ENCODE data around the gene SPOCK1.

The SPOCK1 gene

DNA sequence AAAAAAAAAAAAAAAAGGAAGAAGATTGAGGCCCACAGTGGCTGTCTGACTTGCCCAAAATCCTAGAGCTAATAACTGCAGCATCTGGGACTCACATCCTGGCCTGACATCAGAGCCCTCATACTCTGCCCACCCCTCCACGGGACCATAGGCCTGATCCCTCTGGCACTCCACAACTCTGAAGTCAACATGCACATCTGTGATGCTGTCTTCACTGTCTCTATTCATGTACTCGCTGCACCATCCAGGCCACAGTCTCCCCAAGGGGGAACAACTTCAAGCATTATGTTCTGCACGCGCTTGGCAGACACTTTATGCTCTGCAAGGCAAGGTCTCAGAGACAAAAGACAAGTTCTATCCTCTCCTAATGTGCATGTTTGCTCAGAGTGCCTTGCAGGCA is 158.2 kb downstream of the SPOCK1 start:
- Mint-ChIP-seq H3K4me1 (no peaks in the 10 kb centered on the region), H3K4me3 (no peak overlapping the region), H3K27ac (no peak overlapping the region), H3K9me3 (no peaks in the 10 kb centered on the region), H3K36me3 (no peaks in the 10 kb centered on the region), H3K27me3 (peaks cover 3% of the 10 kb centered on the region)
- no peak for DNase-seq
- CTCF ChIA-PET = no interaction called here

DNA sequence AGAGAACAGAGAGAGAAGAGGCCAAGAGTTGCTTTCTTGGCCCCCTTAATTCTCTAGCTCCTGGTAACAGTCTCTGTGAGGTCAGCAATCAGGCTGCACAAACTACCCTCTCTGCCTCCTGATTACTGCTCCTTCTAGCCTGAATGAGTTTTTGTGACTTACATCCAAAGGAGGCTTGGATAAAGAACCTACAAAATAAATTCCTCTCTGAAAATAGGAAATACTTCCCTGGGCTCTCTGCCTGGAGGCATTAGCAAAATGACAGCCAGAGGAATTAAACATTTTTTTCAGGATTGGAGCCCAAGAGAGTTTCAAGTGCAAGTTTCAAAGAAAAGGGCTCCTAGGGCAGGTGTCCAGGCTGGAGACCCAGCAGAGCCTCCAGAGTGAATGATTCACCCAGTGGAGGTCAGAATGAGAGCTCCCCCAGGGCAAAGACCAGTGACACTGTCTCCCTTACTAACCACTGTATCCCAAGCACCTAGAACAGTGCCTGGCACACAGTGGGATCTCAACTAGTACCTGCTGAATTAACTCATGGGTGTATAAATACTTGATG is 162.5 kb downstream of the SPOCK1 start:
- H3K36me3 Mint-ChIP-seq = no peaks in the 10 kb centered on the region
- H3K4me1 Mint-ChIP-seq = no peaks in the 10 kb centered on the region
- DNase-seq = no peak
- no peak overlapping the region for H3K27ac Mint-ChIP-seq
- CTCF ChIA-PET = no interaction called here
- no peaks in the 10 kb centered on the region for H3K27me3 Mint-ChIP-seq
- no peaks in the 10 kb centered on the region for H3K9me3 Mint-ChIP-seq
- H3K4me3 Mint-ChIP-seq = no peak overlapping the region

DNA sequence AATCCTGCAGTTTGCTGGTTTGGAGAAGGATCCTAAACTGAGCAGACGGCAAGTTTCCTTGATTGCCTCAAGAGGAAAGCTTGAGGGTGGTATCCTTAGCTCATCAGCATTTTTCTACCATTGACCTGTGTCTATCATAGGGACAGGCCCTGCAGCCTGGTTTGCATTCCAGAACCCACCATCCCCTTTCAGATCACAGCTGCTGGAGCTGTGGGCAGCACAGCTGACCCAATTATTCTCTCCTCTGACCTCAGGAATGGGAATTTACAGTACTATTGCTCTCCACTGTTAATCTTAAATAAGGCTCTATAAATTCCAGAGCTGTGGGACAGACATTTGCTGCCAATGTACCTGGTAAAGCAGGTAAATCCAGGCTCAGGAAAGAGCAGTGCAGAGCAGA is 163.0 kb downstream of the SPOCK1 start:
- Mint-ChIP-seq H3K4me3 (no peak overlapping the region), H3K27me3 (no peaks in the 10 kb centered on the region), H3K36me3 (no peaks in the 10 kb centered on the region), H3K27ac (no peak overlapping the region), H3K4me1 (no peaks in the 10 kb centered on the region), H3K9me3 (no peaks in the 10 kb centered on the region)
- CTCF ChIA-PET = no interaction called here
- no peak for DNase-seq

DNA sequence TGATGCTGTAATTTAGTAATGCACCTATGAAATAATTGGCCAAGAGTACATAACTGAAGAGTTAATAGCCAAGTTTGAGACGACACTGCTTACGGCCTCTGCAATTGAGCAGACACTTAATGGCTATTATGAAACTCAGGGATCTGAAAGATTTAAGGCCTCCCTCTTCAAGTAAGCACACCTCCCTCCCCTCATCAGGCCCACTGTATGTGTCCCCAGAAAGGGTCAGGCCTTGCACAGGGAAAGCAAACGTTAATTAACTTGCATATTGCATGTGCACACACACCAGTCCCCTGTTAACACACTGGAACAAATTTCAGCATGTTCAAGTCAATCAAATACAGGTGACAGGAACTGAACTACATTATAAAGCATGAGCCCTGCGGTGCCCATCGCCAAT is 163.6 kb downstream of the SPOCK1 start:
- Mint-ChIP-seq H3K4me1 (no peaks in the 10 kb centered on the region), H3K4me3 (no peak overlapping the region), H3K27ac (no peak overlapping the region), H3K27me3 (no peaks in the 10 kb centered on the region), H3K9me3 (no peaks in the 10 kb centered on the region), H3K36me3 (no peaks in the 10 kb centered on the region)
- CTCF ChIA-PET = no interaction called here
- no peak for DNase-seq

DNA sequence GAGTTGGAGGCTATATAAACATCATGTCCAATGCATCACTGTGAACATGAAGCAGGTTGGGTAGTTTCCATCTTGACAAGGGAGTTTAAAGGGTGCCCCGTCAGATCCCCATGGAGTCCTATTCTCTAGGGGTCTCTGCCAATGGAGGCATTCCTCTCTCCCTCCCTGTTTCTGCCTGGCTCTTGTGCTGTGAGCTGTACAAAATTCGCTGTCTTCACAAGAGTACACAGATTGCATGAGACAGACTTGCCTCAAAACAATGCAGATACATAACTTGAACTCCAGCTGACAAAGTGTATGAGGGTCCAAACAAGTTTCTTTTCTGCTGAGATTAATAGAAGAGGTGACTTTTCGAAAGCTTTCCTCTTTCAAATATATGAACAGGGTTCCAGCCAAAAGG is 165.2 kb downstream of the SPOCK1 start:
- Mint-ChIP-seq H3K4me1 (no peaks in the 10 kb centered on the region), H3K4me3 (no peak overlapping the region), H3K27me3 (no peaks in the 10 kb centered on the region), H3K36me3 (no peaks in the 10 kb centered on the region), H3K27ac (no peak overlapping the region), H3K9me3 (no peaks in the 10 kb centered on the region)
- CTCF ChIA-PET = no interaction called here
- DNase-seq = no peak

DNA sequence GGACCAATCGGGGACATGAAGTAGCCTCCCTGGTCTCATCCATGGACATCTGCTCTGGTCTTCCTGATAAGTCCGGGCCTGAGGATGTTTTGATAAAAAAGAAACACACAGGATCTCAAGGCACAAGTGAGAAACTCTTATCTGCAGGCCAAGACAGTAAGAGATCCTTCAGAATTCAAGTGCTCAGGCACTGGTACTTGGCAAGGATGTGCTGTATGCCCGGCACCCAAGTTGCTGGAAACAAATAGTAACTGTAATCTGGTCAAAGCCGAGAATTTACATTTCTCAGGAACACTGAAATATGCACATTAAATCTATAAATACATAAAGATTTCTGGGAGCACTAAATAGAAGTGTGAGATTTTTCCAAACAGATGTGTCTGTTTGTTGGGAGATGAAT is 165.7 kb downstream of the SPOCK1 start:
- H3K27ac Mint-ChIP-seq = no peak overlapping the region
- DNase-seq = no peak
- no peak overlapping the region for H3K4me3 Mint-ChIP-seq
- no peaks in the 10 kb centered on the region for H3K9me3 Mint-ChIP-seq
- no peaks in the 10 kb centered on the region for H3K36me3 Mint-ChIP-seq
- no peaks in the 10 kb centered on the region for H3K4me1 Mint-ChIP-seq
- no peaks in the 10 kb centered on the region for H3K27me3 Mint-ChIP-seq
- CTCF ChIA-PET = no interaction called here

DNA sequence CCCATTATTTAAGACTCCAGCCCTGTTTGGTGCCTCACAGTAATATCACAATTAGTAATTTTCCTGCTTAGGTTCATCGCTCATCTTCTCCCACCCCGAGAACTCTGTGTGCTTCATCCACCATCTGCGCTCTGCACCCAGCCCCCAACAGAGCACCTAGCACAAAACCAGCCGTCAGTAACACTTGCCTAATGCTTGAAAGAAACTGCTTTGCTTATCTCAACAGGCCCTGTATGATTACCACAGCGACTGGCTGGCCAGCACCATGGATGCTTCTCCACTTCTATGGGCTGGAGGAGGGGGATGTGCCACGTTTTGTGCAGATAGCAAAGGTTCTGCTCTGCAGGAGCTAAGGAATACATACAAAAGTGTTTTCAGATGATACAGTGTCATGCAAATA is 166.8 kb downstream of the SPOCK1 start:
- no peak overlapping the region for H3K27ac Mint-ChIP-seq
- H3K4me3 Mint-ChIP-seq = no peak overlapping the region
- H3K9me3 Mint-ChIP-seq = no peaks in the 10 kb centered on the region
- no peaks in the 10 kb centered on the region for H3K27me3 Mint-ChIP-seq
- H3K4me1 Mint-ChIP-seq = no peaks in the 10 kb centered on the region
- CTCF ChIA-PET = no interaction called here
- no peak for DNase-seq
- H3K36me3 Mint-ChIP-seq = no peaks in the 10 kb centered on the region

DNA sequence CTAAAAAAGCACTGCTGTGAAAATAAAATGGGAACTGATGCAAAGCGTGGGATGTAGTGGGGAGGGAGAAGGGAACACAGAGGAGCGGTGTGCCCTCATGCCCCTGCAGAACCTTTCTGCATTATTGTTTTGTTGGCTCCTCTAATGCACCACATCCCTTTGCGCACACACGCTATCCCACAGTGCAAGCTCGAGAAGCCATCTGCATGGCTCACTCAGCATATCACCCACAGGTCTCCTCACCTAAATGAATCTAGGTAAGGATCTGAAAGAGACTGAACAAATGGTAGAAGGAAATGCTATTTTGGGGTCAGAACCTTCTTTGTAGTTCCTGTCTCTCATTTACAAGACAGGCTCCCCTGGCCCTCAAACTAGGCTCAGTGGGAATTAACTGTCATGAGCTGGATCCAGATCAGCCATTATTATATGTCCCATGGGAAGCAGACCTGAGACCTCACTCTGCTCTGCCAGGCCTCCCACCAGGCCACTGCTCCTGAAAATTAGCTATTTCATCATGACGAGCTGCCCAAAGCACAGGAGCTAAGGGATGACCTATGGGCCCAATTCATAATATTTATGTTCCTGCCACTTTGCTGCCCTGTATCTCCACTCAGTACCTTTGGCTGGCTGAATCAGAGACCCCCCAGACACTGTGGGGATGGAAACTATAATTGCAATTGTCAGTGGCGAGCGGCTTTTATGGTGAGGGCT is 169.4 kb downstream of the SPOCK1 start:
- no peak overlapping the region for H3K4me3 Mint-ChIP-seq
- CTCF ChIA-PET = interaction anchor here (1.6 kb wide), 1 partner anchor 9 kb away, joined by 4 read pairs; no protein-coding TSS in a partner anchor

DNA sequence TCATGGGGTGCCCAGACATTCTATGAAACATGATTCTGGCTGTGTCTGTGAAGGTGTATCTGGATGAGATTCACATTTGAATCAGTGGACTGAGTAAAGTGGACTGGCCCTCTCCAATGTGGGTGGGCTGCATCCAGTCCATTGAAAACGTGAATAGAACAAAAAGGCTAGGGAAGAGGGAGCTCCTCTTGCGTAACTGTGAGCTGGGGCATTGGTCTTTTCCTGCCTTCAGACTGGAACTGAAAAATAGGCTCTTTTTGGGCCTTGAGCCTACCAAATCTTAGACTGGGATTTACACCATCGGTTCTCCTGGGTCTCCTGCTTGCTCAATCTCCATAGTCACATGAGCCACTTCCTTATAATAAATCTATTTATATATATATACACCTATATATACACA is 170.1 kb downstream of the SPOCK1 start:
- H3K27ac Mint-ChIP-seq = no peak overlapping the region
- H3K36me3 Mint-ChIP-seq = no peaks in the 10 kb centered on the region
- no peak for DNase-seq
- no peaks in the 10 kb centered on the region for H3K4me1 Mint-ChIP-seq
- no peak overlapping the region for H3K4me3 Mint-ChIP-seq
- no peaks in the 10 kb centered on the region for H3K9me3 Mint-ChIP-seq
- peaks cover 4% of the 10 kb centered on the region for H3K27me3 Mint-ChIP-seq
- CTCF ChIA-PET = no interaction called here

More for the DNA sequence above, 169.4 kb downstream of the SPOCK1 start:
- Mint-ChIP-seq H3K36me3 (no peaks in the 10 kb centered on the region), H3K27ac (no peak overlapping the region), H3K27me3 (no peaks in the 10 kb centered on the region), H3K9me3 (no peaks in the 10 kb centered on the region), H3K4me1 (no peaks in the 10 kb centered on the region)
- no peak for DNase-seq

DNA sequence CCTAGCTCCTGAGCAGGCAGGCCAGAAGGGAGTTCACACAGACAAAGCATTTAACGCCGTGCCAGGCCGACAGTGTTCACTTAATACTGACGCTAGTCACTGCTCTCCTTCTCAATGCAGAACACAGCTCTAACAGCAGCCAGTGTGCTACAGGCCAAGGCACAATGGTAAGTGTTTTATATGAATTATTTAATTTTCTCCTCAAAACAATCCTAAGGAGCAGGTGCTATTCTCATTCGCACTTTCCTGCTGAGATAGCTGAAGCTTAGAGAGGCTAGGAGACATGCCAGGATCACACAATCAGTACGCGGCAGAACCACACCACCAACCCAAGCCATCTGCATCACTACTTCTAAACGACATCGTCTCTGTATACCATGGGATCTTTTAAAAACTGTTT is 170.7 kb downstream of the SPOCK1 start:
- Mint-ChIP-seq H3K36me3 (no peaks in the 10 kb centered on the region), H3K27ac (no peak overlapping the region), H3K9me3 (no peaks in the 10 kb centered on the region), H3K4me1 (no peaks in the 10 kb centered on the region), H3K27me3 (peaks cover 4% of the 10 kb centered on the region), H3K4me3 (no peak overlapping the region)
- DNase-seq = no peak
- CTCF ChIA-PET = no interaction called here

DNA sequence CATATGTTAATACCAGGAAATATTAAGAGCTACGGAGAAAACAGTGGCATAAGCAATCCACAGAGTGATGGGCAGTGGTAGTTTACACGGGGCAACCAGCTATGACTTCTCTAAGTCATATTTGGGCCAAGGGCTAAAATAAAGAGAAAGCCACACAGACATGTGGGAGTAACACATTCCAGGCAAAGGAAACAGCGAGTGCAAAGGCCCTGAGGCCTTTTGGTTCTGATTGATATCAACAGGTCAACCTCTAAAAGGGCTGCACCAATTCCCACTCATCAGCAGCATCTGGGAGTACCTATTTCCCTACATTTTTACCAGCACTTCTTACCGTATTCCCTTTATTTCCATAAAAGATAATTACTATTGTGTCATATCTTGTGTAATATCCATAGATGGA is 173.4 kb downstream of the SPOCK1 start:
- H3K36me3 Mint-ChIP-seq = no peaks in the 10 kb centered on the region
- H3K9me3 Mint-ChIP-seq = no peaks in the 10 kb centered on the region
- H3K4me1 Mint-ChIP-seq = no peaks in the 10 kb centered on the region
- CTCF ChIA-PET = no interaction called here
- H3K27me3 Mint-ChIP-seq = peaks cover 4% of the 10 kb centered on the region
- no peak overlapping the region for H3K27ac Mint-ChIP-seq
- no peak overlapping the region for H3K4me3 Mint-ChIP-seq
- no peak for DNase-seq

DNA sequence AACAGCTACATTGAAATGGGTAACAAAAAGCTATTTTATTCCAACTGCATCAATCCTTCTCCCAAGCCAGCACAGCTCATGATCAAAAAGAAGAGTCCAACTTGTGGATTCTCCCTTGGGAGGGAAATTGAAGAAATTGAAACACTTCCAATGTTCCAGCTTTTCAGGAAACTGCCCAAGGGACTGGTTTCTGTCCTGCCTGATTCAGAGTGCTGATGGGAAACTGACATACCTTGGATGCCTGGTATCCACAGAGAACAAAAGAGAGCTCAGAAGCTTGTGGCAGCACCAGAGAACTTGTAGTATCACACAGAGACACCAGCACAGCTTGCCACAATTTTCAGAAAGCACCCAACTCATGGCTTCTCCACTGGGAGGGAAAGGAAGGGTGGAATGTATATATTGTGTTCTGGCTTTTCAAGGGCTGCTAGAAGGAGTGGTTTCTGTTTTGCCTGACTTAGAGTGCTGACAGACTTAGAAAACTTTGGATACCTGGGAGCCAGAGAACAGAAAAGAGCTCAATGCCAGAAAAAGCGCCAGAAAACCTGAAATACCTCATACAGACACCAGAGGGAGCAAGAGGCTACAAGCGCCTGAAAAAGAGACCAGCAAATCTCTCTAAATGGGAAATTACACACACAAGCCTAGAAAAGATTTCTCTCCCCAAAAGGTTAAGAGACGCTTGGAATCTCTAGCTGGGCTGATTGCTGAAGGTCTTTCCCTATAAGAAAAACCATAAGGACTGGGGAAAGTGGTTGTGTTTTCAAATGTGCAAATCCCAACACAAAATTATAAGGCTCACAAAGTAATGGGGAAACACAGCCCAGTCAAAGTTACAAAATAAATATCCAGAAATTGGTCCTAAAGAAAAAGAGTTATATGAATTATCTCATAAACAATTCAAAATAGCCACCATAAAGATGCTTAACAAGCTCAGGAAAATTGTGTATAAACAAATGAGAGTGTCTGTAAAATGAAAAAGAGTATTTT is 178.8 kb downstream of the SPOCK1 start:
- H3K27me3 Mint-ChIP-seq = peaks cover 9% of the 10 kb centered on the region
- DNase-seq = peak; percentile 29
- H3K4me3 Mint-ChIP-seq = no peak overlapping the region
- no peaks in the 10 kb centered on the region for H3K9me3 Mint-ChIP-seq
- CTCF ChIA-PET = interaction anchor here (0.7 to 2.3 kb wide), 15 partner anchors 10 to 181 kb away, joined by 3 to 17 read pairs (median 5); partner anchors contain the start of gene SPOCK1
- H3K36me3 Mint-ChIP-seq = no peaks in the 10 kb centered on the region
- no peaks in the 10 kb centered on the region for H3K4me1 Mint-ChIP-seq
- H3K27ac Mint-ChIP-seq = no peak overlapping the region

DNA sequence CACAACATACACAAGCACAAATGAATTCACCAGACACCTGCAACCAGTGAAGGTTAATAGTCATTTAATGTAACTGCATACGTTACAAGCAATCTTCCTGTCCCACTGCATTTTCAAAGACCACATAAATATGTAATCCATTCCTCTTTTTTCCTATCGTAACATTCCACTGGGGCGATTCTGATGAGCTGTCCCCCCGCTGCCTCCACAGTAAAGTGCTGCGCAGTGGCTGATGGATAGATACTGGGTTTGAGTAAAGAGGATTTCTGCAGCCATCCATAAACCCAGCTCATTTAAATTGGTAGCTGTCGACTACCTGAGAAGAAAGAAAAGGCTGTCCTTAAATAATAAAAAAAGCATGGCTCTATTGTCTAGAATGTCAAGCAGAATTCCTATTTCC is 181.1 kb downstream of the SPOCK1 start:
- H3K27ac Mint-ChIP-seq = no peak overlapping the region
- H3K36me3 Mint-ChIP-seq = no peaks in the 10 kb centered on the region
- H3K27me3 Mint-ChIP-seq = peaks cover 14% of the 10 kb centered on the region
- CTCF ChIA-PET = no interaction called here
- H3K9me3 Mint-ChIP-seq = no peaks in the 10 kb centered on the region
- H3K4me3 Mint-ChIP-seq = no peak overlapping the region
- DNase-seq = no peak
- no peaks in the 10 kb centered on the region for H3K4me1 Mint-ChIP-seq

DNA sequence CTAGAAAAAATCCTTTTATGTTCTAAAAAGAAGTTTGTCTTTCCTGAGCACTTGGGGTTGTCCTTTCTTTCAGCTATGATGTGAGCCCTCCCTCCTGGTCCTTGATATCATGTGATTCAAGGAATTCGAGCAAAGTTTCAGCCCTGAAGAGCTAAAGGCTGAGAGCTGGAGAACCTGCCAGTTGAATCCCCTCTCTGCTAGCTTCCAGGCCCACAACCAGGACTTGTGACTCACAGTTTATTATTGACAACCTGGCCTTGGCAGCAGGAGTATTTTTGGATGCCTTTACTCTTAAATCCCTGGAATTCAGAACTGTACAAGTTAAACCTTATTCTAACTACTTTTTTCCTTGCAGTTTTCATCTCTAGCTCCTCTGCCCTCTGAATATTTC is 182.8 kb downstream of the SPOCK1 start:
- H3K27me3 Mint-ChIP-seq = peaks cover 17% of the 10 kb centered on the region
- CTCF ChIA-PET = no interaction called here
- DNase-seq = no peak

More for the DNA sequence above, 182.8 kb downstream of the SPOCK1 start:
- Mint-ChIP-seq H3K4me3 (no peak overlapping the region), H3K27ac (no peak overlapping the region), H3K9me3 (no peaks in the 10 kb centered on the region), H3K4me1 (no peaks in the 10 kb centered on the region), H3K36me3 (no peaks in the 10 kb centered on the region)

Measured in activated naive CD4-positive, alpha-beta T cell treated with anti-CD3 and anti-CD28 coated beads, Interleukin-2, amount 10 ng/mL, durations not matched to agents 7 days and 5 days (primary cell).